Activated CD4-positive, alpha-beta T cell treated with anti-CD3 and anti-CD28 coated beads, Interleukin-2, amount 50 U/mL, for 24 hours (primary cell): ENCODE measurements around the gene GLDC.

Source experiments
- DNase-seq, 2 donors: peaks; one replicate each; pipeline ENCODE4 v3.0.0-alpha.2; 2020; ENCODE audit warnings: low read depth in 1 of 2, low spot score in 1 of 2

Gene GLDC

DNA sequence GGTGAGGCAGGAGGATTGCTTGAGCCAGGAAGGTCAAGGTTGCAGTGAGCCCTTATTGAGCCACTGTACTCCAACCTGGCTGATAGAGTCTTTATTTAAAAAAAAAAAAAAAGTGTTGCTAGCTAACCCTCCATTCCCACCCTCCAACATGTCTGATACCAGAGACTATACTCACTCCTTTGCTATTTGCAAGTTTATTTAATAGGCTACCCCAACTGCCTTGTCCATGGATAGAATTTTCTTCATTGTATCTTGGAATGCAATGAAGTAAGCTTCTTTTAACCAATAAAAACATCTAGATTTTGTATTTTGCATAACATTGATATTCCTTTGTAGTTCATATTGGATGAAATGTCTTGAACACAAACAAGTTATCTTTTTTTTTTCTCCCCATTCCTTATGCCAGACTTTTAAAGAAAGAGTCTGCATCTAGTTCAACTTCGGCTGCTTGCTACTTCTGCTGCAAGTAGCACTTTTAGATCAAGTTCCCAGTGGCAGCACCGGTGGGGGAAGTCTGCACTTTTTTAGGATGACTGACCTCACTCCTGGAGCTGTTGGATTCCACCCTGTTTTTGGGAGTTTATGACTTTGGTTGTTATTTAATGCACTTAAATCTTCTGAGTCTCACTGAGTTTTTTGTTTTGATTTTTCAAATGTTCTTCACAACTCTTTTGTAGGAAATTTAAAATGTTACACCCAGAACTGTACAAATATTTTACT is 120.0 kb downstream of the GLDC start:
- no peak for DNase-seq

DNA sequence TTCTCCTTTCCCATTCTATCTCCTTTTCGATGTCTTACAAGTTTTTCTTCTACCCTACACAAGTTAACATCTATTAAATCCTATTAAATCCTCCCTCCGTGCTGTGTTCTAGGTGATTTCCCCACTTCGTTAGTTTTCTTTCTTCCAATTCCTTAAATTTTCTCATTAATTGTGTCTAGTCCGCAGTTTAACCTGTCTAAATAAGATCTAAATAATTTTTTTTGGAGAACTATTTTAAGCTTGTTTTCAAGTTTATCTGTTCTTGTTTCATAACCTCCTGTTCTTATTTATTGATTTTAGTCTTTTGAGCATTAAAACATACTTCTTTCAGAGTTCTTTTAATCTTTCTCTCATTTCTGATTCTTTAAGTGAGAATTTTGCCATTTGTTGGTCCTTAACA is 123.3 kb downstream of the GLDC start:
- no peak for DNase-seq

DNA sequence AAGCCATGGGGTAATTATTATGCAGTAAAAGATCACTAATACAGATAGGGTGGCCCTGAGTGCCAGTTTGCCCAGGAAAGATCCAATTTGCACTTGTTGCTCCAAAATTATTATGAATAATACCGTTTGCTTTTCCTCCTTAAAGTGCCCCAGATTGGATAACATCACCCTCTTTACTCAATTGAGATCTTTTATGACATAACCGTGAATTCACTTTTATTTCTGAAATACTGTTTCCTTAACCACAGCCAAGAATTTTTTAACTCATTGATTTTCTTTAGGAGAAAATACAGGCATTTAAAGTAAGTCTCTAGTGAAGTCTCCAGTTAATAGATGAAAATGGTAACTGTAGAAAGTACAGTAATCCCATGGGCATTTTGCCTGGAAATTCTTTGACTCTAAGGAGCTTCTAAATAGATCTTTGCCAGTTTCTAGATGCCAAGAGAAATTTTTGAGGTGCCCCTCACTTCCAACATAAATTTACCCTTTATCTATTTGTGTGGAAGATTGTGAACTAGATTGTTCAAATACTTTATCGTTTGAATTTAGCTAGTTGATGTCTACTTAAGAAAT is 133.4 kb downstream of the GLDC start:
- DNase-seq: no peak

DNA sequence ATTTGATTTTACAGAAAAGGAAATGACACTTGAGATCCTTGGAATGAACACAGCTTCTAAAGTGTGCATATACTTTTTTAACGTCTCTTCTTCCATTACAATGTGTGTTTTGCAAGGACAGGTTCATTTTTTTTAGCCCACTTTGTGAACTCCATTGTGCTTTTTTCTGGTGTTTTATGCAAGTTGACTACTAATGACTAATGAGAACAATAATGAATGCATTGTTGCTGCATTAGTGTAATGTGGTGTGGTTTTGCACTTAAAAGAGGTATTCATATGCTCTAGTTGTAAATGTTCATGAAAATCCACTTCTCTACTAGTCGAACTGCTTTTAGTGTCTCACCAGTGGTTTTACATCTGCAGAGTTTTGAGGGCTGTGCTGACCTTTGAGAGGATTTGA is 139.0 kb downstream of the GLDC start:
- DNase-seq: no peak

DNA sequence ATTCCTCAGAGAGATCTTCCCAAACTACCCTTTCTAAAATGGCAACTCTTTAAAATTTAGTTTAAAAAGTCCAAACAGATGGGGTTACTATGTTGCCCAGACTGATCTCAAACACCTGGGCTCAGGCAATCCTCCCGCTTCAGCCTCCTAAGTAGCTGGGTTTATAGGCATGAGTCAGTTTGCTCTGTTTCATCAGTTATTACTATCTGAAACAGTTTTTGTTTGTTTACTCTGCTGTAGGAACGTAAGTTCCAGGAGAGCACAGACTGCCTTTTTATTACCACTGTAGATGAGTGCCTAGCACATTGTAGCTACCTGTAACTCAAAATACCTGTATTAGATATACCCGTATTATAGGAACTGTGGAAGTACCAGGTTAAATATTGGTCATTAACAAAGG is 143.1 kb downstream of the GLDC start:
- DNase-seq: no peak

DNA sequence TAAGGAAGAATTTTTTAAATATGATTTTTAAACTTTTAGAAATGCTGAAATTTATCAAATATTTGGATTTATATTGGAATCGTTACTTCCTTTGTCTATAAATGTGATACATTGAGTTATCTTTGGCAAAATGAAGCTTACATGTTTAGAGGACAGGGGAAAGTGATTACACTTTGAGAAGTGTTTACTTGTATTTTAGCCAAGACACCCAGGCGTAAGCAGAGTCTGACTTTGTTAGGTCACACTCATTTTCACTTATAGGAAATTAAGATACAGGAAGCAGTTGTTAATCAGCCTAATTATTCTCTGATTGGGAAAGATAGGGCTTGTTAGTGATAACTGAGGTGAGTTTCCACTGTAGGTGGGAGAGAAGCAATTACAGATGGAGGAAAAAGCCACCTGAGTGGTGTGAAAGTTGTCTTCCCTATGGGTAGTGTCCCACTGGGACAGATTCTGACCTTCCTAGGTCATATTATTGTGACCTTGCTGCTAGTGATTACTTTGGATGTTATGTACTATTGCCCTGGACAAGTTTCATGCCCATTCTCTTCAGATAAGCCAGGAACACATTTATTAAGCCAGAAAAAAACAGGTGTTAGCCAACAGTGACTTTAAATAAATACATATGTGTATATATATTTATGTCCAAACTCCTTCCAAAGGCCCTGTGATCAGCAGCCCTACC is 143.9 kb downstream of the GLDC start:
- DNase-seq: no peak

DNA sequence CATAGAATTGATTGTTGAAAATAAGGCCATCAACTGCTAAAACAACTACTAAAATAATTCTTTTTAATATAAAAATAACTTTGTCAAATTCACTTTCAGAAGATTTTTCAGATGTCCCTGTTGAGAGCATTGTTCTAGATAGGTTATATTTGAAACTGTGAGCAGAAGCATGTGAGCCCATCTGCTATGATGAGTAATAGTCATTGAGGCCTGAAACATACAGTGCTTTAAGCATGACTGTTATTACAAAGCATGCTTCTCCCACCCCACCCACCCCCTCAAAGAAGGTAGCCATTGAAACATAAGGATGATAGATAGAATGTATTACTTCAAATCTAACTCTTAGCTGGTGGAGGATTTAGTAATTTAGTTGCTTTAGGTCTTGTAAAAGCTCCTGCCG is 146.5 kb downstream of the GLDC start:
- no peak for DNase-seq

DNA sequence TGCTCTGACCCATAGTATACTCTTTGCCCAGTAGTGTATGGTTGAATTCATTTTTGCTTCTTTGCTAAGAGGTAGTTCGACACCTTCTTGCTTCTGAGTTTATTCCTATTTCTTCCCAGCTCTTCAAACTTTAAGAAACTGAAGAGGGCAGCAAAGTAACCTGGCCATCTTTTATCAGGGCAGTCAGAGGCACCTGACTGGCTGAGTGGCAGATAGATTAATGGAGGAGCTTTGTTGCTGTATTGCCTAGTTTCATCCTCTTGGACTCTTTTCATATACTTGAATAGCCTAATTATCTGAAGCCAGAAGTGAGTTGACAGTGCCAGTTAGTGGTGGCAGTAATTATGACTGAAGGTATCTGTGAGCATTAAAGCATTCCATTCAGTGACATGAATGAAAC is 150.1 kb downstream of the GLDC start:
- DNase-seq: no peak

DNA sequence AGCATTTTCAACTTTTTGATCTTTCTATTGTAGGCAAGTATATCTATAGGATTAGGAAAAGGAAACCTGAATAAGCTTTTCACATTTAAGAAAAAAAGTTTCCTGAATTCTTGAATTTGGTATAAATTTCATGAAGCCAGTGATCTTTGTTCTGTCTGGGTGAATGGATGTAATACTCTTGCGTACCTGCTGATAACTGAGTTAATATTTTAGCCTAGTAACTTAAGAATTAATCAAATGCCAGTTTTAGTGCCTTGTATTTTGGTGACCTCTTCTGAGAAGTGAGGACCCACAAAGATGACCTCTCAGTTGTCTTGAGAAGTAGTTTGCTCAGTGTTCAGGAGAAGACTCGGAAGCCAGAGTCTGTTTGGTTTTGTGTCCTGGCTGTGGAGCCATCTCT is 154.7 kb downstream of the GLDC start:
- DNase-seq: no peak

DNA sequence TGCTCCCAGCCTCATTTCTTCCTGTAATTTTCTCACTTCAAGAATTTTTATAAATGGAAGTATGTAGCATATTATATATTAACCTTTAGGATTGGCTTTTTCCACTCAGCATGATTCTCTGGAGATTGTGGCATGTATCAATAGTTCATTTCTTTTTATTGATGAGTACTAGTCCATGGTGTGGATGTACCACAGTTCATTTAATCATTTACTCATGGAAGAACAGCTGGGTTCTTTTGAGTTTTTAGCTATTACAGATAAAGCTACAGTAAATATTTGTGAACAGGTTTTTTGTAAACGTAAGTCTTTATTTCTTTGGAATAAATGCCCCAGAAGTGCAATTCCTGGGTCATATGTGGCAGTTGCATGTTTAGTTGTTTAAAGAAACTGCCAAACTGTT is 156.4 kb downstream of the GLDC start:
- no peak for DNase-seq

DNA sequence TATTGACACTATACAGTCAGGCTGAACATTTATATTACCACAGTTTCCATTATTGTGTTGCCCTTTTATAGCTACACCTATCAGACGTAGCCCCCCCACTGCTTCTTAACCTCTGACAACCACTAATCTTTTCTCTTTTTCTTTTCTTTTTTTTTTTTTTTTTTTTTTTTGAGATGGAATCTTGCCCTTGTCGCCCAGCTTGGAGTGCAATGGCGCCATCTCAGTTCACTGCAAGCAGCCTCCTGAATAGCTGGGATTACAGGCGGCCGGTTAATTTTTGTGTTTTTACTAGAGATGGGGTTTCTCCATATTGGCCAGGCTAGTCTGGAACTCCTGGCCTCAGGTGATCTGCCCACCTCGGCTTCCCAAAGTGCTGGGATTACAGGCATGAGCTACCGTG is 157.1 kb downstream of the GLDC start:
- no peak for DNase-seq

DNA sequence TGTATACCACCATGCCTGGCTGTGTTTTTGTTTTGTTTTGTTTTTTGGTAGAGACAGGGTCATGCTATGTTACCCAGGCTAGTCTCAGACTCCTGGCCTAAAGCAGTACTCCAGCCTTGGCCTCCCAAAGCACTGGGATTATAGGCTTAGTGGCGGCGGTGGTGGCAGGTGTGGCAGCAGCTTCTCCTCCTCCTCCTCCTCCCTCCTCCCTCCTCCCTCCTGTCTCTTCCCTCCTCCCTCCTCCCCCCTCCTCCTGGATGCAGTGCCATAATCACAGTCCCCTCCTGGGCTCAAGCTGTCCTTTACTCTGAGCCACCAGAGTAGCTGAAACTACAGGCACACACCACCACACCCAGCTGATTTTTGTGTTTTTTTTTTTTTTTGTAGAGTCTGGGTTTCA is 161.3 kb downstream of the GLDC start:
- DNase-seq: no peak
